ENCODE results near the gene TAOK1.

TAOK1 gene

DNA sequence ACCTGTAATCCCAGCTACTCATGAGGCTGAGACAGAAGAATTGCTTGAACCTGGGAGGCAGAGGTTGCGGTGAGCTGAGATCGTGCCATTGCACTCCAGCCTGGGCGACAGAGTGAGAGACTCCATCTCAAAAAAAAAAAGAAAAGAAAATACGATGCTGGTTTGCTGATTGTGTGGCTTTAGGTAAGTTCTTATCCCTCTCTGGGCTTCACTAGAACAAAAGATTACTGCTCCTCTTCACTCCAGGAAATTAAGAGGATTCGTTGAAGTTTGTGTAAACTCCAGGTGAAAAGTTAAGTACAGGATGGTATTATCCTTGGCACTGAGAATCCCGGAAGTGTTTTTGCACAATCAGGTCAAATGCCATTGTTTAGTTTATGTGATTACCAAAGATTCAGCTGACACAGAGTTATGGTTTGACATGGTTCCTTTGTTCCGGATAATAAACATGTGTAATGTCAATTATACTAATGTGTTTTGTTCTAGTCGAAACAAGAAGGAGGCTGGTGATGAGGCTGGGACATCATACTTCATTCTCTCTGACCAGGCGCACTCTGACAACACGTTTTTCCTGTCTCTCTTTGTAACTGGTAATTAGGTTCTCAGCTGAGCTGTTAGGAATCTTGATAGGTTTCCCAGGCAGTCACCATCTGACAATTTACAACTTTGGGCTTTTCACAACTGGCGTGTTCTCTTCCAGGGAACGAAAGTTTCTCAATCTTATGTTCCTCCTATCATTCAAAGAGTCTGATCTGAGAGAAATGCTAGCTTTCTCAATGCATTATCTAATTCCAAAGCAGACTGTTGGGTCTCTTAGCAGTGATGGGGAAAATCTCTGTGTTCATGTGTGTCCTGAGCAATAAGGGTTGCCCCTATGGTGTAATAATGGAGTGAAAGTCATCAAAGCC, 10.8 kb upstream of the TAOK1 start:
- DNase-seq, result no peak

DNA sequence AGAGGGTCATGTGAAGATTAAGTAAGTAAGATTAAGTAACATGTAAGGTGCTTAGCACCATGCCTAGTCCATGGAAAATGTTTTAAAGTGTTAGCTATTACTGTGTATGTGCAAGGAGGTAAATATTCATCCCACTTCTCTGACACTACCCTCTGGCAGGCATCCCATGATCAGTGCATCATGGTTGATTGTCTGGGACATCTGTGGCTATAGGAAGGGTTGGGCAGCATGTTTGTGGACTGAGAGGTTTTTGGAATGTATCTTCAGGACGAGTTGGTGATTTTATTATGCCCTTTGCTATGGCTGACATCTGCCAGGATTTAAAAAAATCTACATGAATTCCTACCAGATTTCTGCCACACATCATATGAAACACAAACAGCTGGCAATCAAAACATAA, 6.5 kb upstream of the TAOK1 start:
- DNase-seq, result no peak

GRCh38 chr17:29384901-29385300, 5.3 kb upstream of the TAOK1 start:
- no peak for DNase-seq

DNA sequence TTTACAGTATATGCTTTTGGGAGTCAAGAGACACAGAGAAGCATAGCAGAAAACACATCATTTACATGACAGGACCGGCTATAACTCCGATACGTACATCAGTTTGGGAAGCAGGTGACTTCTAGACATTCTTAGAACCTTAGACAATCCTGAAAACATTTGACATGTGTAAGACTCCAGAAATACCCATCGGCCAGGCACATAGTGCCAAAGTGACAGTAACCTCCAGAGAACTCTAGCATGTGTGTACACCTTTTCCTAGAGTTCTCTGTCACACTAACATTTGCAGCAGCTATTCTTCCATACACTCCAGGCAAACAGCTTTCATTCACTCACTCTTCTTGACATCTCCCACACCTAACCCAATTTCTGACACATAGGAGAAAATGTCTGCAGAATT, 3.4 kb upstream of the TAOK1 start:
- DNase-seq, result no peak

DNA sequence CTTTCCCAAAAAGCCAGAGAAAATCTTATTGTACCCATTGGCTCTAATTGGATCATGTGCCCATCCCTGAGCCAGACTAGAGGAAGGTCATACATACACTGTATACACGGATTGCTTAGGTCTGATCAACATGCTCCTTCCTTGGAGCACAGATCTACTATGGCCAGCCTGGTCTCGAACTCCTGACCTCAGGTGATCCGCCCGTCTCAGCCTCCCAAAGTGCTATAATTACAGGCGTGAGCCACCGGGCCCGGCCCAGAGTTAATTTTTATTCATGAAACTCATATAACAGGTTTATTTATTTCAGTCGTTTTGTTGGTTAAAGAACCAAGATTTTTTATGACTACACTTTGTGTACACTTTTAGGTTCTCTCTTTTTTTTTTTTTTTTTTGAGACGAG, 1.2 kb upstream of the TAOK1 start:
- DNase-seq, result no peak

- peak; percentile 1 to 10 for DNase-seq
Observed at GRCh38 chr17:29390851-29391631, 878 bp downstream of the TAOK1 start.

DNA sequence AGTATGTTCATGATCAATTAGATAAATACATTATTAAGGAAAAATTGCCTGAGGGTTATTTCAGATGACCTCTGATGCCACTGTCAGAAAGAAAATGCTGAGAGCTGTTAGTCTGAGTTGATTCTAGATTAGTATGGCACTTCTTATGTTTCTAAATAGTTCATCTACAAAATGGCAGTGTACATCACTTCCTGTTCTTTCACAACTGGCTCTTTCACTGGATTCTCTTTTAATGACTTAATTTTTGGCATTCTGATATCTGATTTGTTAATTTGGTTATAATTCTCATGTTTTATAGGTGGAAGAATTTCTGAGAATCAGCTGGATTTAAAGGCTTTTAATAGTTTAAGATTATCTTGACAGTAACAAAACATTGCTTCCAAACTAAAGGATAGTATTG, 3.3 kb downstream of the TAOK1 start:
- DNase-seq, result no peak

GRCh38 chr17:29394761-29395160, 4.6 kb downstream of the TAOK1 start:
- DNase-seq, result no peak

DNA sequence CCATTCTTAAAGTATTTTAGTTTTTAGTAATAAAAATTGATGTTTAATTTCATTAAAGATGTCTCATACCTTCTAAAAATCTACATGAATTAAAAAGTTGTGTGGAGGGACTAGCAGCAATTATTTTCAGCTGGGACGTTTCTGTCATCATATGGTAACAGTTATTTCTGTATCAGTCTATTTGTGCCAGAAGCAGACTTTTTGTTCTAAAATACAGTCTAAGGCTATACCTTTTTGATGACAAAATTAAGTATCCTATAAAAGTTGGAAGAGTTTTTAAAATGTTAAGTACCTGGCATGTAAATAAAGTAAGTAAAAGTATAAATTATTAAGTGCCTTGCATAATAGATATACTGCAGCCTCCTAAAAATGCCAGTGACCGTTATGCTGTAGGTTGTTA, 5.9 kb downstream of the TAOK1 start:
- DNase-seq, result no peak

DNA sequence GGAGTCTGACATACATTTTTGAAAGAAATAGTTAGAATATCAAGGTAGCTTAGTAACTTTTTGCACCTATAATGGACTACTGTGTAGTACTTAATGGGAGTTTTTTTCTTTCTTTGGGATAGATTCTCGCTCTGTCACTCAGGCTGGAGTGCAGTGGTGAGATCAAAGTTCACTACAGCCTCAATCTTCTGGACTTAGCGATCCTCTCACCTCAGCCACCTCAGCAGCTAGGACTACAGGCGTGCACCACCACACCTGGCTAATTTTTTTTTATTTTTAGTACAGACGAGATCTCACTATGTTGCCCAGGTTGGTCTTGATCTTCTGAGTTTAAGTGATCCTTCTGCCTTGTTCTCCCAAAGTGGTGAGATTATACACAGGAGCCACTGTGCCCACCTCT, 9.5 kb downstream of the TAOK1 start:
- no peak for DNase-seq

GRCh38 chr17:29400818-29401217, 10.7 kb downstream of the TAOK1 start:
- DNase-seq, result no peak

DNA sequence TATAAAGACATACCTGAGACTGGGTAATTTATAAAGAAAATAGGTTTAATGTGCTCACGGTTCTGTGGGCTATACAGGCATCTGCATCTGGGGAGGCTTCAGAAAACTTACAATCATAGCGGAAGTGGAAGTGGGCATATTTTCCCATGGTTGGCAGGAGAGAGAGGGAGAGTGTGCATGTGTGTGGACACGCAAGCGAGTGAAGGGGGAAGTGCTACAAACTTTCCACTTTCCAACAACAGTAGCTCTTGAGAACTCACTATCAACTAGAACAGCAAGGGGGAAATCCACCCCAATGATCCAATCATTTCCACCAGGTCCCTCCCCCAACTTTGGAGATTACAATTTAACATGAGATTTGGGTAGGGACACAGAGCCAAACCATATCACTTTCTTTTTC, 11.1 kb downstream of the TAOK1 start:
- DNase-seq, result no peak

DNA sequence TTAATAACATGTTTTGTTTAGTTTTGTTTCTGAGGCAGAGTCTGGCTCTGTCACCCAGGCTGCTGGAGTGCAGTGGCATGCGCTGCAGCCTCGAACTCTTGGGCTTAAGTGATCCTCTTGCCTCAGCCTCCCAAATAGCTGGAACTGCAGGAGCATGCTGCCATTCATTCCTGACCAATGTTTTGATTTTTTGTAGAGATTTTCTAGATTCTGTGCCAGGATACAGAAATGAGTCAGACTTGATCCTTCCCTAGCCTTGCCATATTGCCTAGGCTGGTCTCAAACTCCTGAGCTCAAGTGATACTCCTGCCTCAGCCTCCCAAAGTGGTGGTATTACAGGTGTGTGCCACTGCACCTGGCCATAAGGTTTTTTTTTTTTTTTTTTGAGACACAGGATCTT, 17.7 kb downstream of the TAOK1 start:
- no peak for DNase-seq

GRCh38 chr17:29409963-29410362, 19.8 kb downstream of the TAOK1 start:
- DNase-seq, result no peak

DNA sequence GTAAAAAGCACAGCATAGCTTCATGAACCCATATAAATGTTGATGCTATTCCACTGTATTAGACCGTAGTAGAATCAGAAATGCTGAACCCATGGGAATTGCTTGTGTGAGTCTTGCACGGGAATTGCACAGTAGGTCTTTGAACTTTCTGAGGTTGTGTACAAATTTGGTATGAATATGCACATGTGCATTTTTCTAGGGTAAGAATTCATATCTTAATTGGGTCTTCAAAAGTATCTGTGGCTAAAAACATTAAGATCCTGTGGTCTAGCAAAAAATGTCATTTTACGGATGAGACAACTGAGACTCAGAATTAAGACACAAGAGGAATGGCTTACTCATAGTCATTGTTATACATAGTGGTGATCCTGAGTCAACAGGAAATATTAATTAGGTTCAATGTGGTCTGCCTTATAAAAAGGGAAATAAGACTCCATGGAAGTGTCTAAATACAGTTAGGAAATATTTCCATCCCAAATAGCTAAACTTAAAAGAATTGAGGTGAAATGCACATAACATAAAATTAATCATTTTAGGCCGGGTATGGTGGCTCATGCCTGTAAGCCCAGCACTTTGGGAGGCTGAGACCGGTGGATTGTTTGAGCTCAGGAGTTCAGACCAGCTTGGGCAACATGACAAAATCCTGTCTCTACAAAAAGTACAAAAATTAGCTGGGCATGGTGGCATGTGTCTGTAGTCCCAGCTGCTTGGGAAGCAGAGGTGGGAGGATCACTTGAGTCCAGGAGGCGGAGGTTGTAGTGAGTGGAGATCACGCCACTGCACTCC, 22.8 kb downstream of the TAOK1 start:
- no peak for DNase-seq

DNA sequence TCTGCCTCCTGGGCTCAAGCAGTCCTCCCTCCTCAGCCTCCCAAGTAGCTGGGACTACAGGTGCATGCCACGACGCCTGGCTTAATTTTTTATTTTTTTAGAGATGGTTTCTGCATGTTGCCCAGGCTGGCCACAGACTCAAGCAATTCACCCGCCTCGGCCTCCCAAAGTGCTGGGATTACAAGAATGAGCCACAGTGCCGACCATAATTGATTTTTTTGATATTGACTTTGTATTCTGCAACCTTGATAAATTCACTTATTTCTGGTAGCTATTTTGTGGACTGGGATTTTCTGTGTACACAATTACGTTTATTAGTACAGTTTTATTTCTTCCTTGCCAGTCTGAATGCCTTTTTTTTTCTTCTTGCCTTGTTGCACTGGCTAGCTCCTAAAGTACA, 30.0 kb downstream of the TAOK1 start:
- no peak for DNase-seq

DNA sequence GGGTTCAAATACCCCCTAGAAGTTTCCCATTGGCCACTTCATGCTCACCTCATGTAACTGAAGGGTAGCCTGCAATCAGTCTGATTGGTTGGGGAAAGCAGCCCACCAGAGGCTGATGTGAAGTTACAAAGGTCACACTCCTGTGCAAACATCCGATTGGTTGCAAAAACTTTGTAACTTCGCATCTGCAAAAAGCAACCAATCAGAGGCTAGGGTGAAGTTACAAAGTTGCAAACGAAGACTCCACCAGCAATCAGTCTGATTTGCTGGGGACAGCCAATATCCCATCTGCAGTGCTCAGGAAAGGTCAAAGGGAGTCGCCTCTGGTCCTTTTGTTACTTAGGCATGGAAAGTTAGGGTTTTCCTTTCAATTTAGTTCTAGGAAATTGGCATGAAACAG, 40.1 kb downstream of the TAOK1 start:
- DNase-seq, result no peak

DNA sequence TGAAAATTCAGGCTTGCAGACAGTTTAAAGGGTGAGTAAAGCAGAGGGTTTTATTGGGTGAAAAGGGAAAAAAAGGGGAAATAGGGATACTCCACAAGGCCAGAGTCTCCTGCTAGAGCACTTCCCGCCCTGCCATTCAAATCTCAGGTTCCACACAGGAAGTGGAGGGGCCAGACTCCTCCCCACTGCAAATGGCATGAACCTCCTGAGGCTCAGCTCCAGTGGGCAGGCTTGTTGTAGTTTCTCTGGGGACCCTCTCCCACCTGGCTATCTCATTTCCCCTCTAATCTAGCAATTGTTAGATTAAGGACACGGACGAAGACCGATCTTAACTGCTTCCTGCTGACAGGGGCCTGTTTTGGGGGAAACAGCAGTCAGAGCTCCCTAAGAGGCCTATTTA, 43.4 kb downstream of the TAOK1 start:
- DNase-seq, result no peak

DNA sequence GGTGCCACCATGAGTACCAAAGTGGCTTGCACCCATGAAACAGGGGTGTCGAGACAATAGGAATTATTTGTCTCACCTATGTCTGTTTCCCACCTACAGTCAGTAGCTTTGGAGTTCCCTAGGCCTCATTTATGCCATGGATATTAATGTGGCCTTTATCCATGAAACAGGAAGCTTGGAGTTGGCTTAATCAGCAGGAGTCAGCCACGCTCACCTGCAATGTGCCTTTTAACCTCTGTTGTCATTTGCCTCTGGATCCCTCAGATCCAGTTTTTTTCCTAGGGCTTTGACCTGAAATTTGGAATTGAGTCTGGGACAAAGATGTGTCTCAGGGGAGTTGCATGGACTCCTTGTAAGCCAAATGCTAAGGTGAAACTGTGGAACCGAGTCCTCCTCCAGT, 44.4 kb downstream of the TAOK1 start:
- no peak for DNase-seq

DNA sequence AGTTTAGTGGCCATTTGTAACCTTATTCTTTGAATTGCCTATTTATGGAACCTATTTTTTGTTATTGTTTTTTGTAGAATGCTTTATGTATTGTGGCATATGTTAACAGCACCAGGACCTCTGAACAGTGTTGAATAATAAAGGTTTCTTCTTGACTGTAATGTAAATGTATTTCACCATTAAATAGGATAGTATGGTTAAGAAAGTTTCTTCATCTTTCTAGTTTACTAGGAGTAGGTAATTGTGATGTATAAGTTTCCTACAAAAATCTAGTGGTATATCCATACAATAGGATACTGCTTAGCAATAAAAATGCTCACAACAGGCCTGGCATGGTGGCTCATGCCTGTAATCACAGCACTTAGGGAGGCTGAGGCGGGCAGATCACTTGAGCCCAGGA, 52.3 kb downstream of the TAOK1 start:
- DNase-seq, result no peak

DNA sequence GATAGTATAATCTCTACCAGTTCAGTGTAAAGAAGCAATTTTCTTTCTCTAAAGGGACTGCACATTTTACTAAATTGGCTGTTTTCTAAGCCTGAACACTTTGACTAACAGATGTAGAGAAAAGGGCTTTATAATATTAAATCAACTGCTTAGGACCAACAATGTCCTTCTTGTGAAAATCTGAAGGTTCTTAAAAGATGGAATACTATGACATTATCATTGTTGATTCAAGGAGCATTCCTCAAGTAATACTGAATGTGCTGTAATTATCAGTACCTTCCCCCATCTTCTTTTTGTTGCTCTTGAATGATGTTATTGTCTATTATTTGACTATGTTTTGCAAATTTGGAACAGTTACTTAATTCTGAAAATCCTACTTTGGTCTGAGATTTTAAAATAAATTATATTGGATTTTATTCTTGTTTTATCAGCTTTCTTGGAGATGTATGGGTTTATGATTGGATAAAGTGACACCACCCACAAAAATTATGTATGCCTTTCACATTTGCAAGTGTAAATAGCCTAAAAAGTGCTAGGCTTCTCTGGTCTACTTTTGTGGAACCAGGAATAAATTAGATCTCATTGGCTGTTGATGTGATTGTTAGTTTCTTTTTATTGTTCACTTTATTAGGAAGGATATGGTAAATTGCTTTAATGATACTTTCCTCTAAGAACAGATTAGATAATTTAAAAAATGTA, 53.0 kb downstream of the TAOK1 start:
- DNase-seq, result no peak

GRCh38 chr17:29444589-29444988, 54.4 kb downstream of the TAOK1 start:
- DNase-seq, result no peak

GRCh38 chr17:29445844-29446243, 55.7 kb downstream of the TAOK1 start:
- no peak for DNase-seq
